ENCODE measurements around the gene MMRN2. TPM values are rescaled to one million over a fixed set of nuclear protein-coding genes. Genes with fewer than 3 reads are reported as not detected.

MMRN2 gene
- total and polyA plus RNA-seq, 7 donors, result 0.92 to 23.3 (median 8.6) TPM

- TF ChIP-seq POLR2A (IDR thresholded peaks at IDR 0.05) (no peak), EP300 (IDR thresholded peaks at IDR 0.05) (no peak), POLR2AphosphoS5 (IDR thresholded peaks at IDR 0.05) (no peak)
- TF ChIP-seq, protein P1, sequence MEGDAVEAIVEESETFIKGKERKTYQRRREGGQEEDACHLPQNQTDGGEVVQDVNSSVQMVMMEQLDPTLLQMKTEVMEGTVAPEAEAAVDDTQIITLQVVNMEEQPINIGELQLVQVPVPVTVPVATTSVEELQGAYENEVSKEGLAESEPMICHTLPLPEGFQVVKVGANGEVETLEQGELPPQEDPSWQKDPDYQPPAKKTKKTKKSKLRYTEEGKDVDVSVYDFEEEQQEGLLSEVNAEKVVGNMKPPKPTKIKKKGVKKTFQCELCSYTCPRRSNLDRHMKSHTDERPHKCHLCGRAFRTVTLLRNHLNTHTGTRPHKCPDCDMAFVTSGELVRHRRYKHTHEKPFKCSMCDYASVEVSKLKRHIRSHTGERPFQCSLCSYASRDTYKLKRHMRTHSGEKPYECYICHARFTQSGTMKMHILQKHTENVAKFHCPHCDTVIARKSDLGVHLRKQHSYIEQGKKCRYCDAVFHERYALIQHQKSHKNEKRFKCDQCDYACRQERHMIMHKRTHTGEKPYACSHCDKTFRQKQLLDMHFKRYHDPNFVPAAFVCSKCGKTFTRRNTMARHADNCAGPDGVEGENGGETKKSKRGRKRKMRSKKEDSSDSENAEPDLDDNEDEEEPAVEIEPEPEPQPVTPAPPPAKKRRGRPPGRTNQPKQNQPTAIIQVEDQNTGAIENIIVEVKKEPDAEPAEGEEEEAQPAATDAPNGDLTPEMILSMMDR (IDR thresholded peaks at IDR 0.05), result no peak
- intact Hi-C loops (cut with DNase I), result no loop called here
- peak; percentile 55 for DNase-seq
- no peak overlapping the region for H3K4me3 ChIP-seq
- no peaks in the 10 kb centered on the region for H3K9me3 ChIP-seq
- H3K27me3 ChIP-seq, result no peaks in the 10 kb centered on the region
- H3K36me3 ChIP-seq, result no peaks in the 10 kb centered on the region
- no peak overlapping the region for H3K27ac ChIP-seq
- peaks cover 0 to 46% (median 37%) of the 10 kb centered on the region in 4 donors for H3K4me1 ChIP-seq
- 95 to 96% methylated on average over 12 of the region's 12 CpGs for WGBS, 2 donors
These were observed 6.0 kb upstream of the MMRN2 start for GRCh38 chr10:86963341-86963919.

DNA sequence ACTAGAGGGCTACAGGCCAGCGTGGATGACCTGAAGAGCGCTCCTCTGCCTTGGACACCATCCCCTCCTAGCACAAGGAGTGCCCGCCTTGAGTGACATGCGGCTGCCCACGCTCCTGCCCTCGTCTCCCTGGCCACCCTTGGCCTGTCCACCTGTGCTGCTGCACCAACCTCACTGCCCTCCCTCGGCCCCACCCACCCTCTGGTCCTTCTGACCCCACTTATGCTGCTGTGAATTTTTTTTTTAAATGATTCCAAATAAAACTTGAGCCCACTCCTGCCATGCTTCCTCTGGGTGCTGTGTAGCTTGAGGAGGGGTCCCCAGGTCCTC lies 5.5 kb upstream of the MMRN2 start:
- intact Hi-C loops (cut with DNase I), result no loop called here
- Histone ChIP-seq H3K36me3 (no peaks in the 10 kb centered on the region), H3K4me3 (no peak overlapping the region), H3K27me3 (no peaks in the 10 kb centered on the region), H3K4me1 (peaks cover 0 to 46% (median 37%) of the 10 kb centered on the region in 4 donors), H3K27ac (no peak overlapping the region), H3K9me3 (no peaks in the 10 kb centered on the region)
- TF ChIP-seq, protein P1 (IDR thresholded peaks at IDR 0.05), result no peak
- TF ChIP-seq POLR2AphosphoS5 (IDR thresholded peaks at IDR 0.05) (no peak), POLR2A (IDR thresholded peaks at IDR 0.05) (no peak), EP300 (IDR thresholded peaks at IDR 0.05) (no peak)
- DNase-seq, result peak; percentile 54
- WGBS, 2 donors, result 92 to 93% methylated on average over 7 of the region's 7 CpGs

DNA sequence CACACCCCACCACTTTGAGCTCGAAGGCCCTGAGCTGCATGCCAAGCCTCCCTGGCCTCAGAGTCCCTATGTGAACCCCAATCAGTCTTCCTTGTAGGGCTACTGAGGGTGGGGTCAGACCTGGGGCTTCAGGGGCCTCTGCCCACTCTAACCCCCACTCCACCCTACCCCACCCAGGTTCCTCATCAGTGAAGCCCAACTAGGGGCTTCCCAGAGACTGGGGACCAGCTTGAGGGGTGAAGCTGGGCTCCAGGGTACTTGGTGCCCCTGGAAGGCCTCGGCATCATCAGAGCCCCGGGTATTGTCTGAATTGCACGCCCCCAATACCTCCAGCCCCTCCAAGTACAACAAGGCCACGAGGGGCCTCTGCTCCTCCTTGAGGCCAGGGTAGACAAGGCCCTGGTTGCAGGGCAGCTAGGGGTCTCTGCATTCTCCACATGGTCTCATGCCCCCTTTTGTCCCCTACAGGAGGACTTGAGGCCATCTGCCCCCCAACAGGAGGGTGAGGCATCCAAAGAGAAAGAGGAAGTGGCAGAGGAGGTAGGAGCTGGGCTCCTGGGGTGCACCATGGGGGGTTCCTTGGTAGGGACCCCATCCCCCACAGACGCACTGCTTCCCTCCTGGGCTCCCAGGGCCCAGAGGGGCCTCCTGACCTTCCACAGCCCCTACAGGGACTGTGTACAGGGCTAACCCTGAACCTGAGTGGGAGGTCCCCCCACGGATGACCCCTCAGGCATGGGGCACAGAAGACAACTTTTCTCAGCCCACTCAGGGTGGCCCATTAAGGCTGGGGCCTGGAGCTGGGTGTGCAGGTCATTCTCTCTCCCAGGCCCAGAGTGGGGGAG lies 4.9 kb upstream of the MMRN2 start:
- Histone ChIP-seq H3K4me3 (no peak overlapping the region), H3K36me3 (no peaks in the 10 kb centered on the region), H3K27ac (no peak overlapping the region), H3K9me3 (no peaks in the 10 kb centered on the region), H3K4me1 (peaks cover 0 to 41% (median 33%) of the 10 kb centered on the region in 4 donors), H3K27me3 (no peaks in the 10 kb centered on the region)
- WGBS, 2 donors, result 88 to 89% methylated on average over 7 of the region's 7 CpGs
- intact Hi-C loops (cut with DNase I), result no loop called here
- peak; percentile 57 for DNase-seq
- TF ChIP-seq POLR2AphosphoS5 (IDR thresholded peaks at IDR 0.05) (no peak), POLR2A (IDR thresholded peaks at IDR 0.05) (no peak), EP300 (IDR thresholded peaks at IDR 0.05) (no peak)
- TF ChIP-seq, protein P1 (IDR thresholded peaks at IDR 0.05), result no peak

DNA sequence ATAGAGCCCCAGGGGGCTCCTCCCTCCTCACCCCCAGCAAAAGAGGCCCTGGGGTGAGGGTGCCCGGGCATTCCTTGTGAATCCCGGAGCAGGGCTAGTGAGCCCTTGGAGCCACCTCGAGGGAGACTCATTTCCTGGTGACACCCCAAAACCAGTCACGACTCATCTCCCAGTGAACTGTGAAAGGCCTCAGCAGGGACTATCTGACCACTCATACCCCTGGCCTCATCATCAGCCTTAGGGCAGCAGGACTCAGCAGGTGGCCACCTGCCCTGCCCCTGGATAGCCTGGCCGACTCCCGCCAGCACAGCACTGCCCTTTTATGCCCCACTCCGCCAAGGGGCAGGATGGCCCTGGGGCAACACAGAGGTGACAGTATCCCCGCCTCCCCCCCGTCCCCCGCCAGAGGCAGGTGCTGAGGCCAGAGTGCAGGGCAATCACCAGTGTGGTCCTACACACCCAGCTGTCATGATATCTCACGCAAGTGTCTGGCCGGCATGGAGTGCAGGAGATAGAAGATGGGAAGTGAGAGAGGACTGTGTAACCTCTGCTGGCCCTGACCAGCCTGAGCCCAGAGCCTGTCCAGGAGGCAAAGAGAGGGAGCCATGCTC lies 4.2 kb upstream of the MMRN2 start:
- H3K36me3 ChIP-seq, result no peaks in the 10 kb centered on the region
- no peak overlapping the region for H3K4me3 ChIP-seq
- no peak overlapping the region for H3K27ac ChIP-seq
- H3K27me3 ChIP-seq, result no peaks in the 10 kb centered on the region
- DNase-seq, result peak; percentile 53
- H3K9me3 ChIP-seq, result no peaks in the 10 kb centered on the region
- 81 to 89% methylated on average over 12 of the region's 12 CpGs for WGBS, 2 donors
- intact Hi-C loops (cut with DNase I), result no loop called here
- peaks cover 0 to 35% (median 27%) of the 10 kb centered on the region in 4 donors for H3K4me1 ChIP-seq
- TF ChIP-seq EP300 (IDR thresholded peaks at IDR 0.05), result no peak
- no peak for TF ChIP-seq POLR2A (IDR thresholded peaks at IDR 0.05)
- TF ChIP-seq, protein P1 (IDR thresholded peaks at IDR 0.05), result no peak
- no peak for TF ChIP-seq POLR2AphosphoS5 (IDR thresholded peaks at IDR 0.05)

Data from sigmoid colon (tissue), 7 donors.